ENCODE results near the gene ZNF500.

ZNF500 gene

GRCh38 chr16:4768549-4769305 is 1.8 kb upstream of the ZNF500 start:
- peak; percentile 95 for DNase-seq

GRCh38 chr16:4767872-4768548 is 1.0 kb upstream of the ZNF500 start:
- DNase-seq, result no peak

GRCh38 chr16:4765511-4766474 is 1.2 kb downstream of the ZNF500 start:
- no peak for DNase-seq

- DNase-seq, result no peak
Observed at GRCh38 chr16:4763791-4764190, 3.2 kb downstream of the ZNF500 start.

GRCh38 chr16:4762205-4762604 is 4.8 kb downstream of the ZNF500 start:
- no peak for DNase-seq

- DNase-seq, result no peak
Observed at GRCh38 chr16:4760221-4760910, 6.6 kb downstream of the ZNF500 start.

- DNase-seq, result no peak
Observed at GRCh38 chr16:4755687-4756086, 11.3 kb downstream of the ZNF500 start.

GRCh38 chr16:4754865-4755264 is 12.1 kb downstream of the ZNF500 start:
- no peak for DNase-seq

- DNase-seq, result no peak
Observed at GRCh38 chr16:4753227-4753626, 13.7 kb downstream of the ZNF500 start.

- DNase-seq, result no peak
Observed at GRCh38 chr16:4752351-4753100, 14.4 kb downstream of the ZNF500 start.

- no peak for DNase-seq
Observed at GRCh38 chr16:4750896-4751295, 16.1 kb downstream of the ZNF500 start.

- DNase-seq, result no peak
Observed at GRCh38 chr16:4749700-4750257, 17.2 kb downstream of the ZNF500 start.

GRCh38 chr16:4748682-4749411 is 18.1 kb downstream of the ZNF500 start:
- no peak for DNase-seq

GRCh38 chr16:4747906-4748681 is 18.9 kb downstream of the ZNF500 start:
- no peak for DNase-seq

- no peak for DNase-seq
Observed at GRCh38 chr16:4746991-4747574, 19.9 kb downstream of the ZNF500 start.

- no peak for DNase-seq
Observed at GRCh38 chr16:4746215-4746614, 20.7 kb downstream of the ZNF500 start.

GRCh38 chr16:4745274-4745569 is 21.7 kb downstream of the ZNF500 start:
- DNase-seq, result no peak

GRCh38 chr16:4744555-4745273 is 22.2 kb downstream of the ZNF500 start:
- DNase-seq, result no peak

GRCh38 chr16:4743226-4743878 is 23.6 kb downstream of the ZNF500 start:
- no peak for DNase-seq
